ENCODE data around the gene GABRR2. TPM values are rescaled to one million over a fixed set of nuclear protein-coding genes. Genes with fewer than 3 reads are reported as not detected.
"Not testable (repeated sequence)": the region's sequence is repeated elsewhere in the genome, so short reads cannot be mapped to it uniquely, and the experiment has no call there.

The GABRR2 gene
- total RNA-seq, 1 donor from 2014 or later = 1.8 TPM

- peaks cover 20% of the 10 kb centered on the region for H3K36me3 Mint-ChIP-seq (ENCODE audit: low read depth)
- no peak overlapping the region for H3K4me3 Mint-ChIP-seq
- no peaks in the 10 kb centered on the region for H3K9me3 Mint-ChIP-seq
- no peaks in the 10 kb centered on the region for H3K4me1 Mint-ChIP-seq
- H3K27me3 Mint-ChIP-seq = no peaks in the 10 kb centered on the region
- intact Hi-C loops (cut with micrococcal nuclease) = no loop called here
- no peak overlapping the region for H3K27ac Mint-ChIP-seq
- ChIA-PET POLR2A (interaction anchor here (0.6 kb wide), 1 partner anchor 41 kb away, joined by 4 read pairs; the partner anchor contains the start of gene UBE2J1), CTCF (interaction anchor here (0.6 kb wide), 1 partner anchor 297 kb away, joined by 3 read pairs; no protein-coding TSS in a partner anchor)
- TF ChIP-seq CTCF (IDR thresholded peaks at IDR 0.05) = no peak
- no peak for DNase-seq
- ATAC-seq (ENCODE audit: low read depth) = no peak
Measured at GRCh38 chr6:89311530-89311852, 3.6 kb downstream of the GABRR2 start.

GRCh38 chr6:89310929-89311328 is 4.2 kb downstream of the GABRR2 start:
- ChIA-PET CTCF (no interaction called here), POLR2A (no interaction called here)
- Mint-ChIP-seq H3K4me1 (no peaks in the 10 kb centered on the region), H3K36me3 (ENCODE audit: low read depth) (peaks cover 17% of the 10 kb centered on the region), H3K4me3 (no peak overlapping the region), H3K27me3 (no peaks in the 10 kb centered on the region), H3K27ac (no peak overlapping the region), H3K9me3 (no peaks in the 10 kb centered on the region)
- ATAC-seq (ENCODE audit: low read depth) (no peak), DNase-seq (no peak)
- intact Hi-C loops (cut with micrococcal nuclease) = no loop called here
- no peak for TF ChIP-seq CTCF (IDR thresholded peaks at IDR 0.05)

- Mint-ChIP-seq H3K27ac (no peak overlapping the region), H3K36me3 (ENCODE audit: low read depth) (no peaks in the 10 kb centered on the region), H3K4me1 (no peaks in the 10 kb centered on the region), H3K9me3 (no peaks in the 10 kb centered on the region), H3K4me3 (no peak overlapping the region), H3K27me3 (no peaks in the 10 kb centered on the region)
- ATAC-seq (ENCODE audit: low read depth) = no peak
- TF ChIP-seq CTCF (IDR thresholded peaks at IDR 0.05) = no peak
- no peak for DNase-seq
- intact Hi-C loops (cut with micrococcal nuclease) = no loop called here
- POLR2A ChIA-PET = no interaction called here
- CTCF ChIA-PET = no interaction called here
Measured at GRCh38 chr6:89308525-89309395, 6.3 kb downstream of the GABRR2 start.

- H3K4me3 Mint-ChIP-seq; H3K27ac Mint-ChIP-seq; ATAC-seq (ENCODE audit: low read depth); H3K36me3 Mint-ChIP-seq (ENCODE audit: low read depth); POLR2A ChIA-PET; intact Hi-C loops (cut with micrococcal nuclease); H3K27me3 Mint-ChIP-seq; H3K4me1 Mint-ChIP-seq; H3K9me3 Mint-ChIP-seq; DNase-seq; CTCF ChIA-PET: not testable (repeated sequence)
Measured at GRCh38 chr6:89304517-89304916, 10.6 kb downstream of the GABRR2 start.

- CTCF ChIA-PET = no interaction called here
- no peaks in the 10 kb centered on the region for H3K9me3 Mint-ChIP-seq
- no peak for DNase-seq
- no peaks in the 10 kb centered on the region for H3K27me3 Mint-ChIP-seq
- POLR2A ChIA-PET = interaction anchor here (0.6 kb wide), 2 partner anchors 32 to 292 kb away, joined by 3 read pairs; no protein-coding TSS in a partner anchor
- no peak overlapping the region for H3K4me3 Mint-ChIP-seq
- TF ChIP-seq CTCF (IDR thresholded peaks at IDR 0.05) = no peak
- no peak for ATAC-seq (ENCODE audit: low read depth)
- no peak overlapping the region for H3K27ac Mint-ChIP-seq
- no peaks in the 10 kb centered on the region for H3K36me3 Mint-ChIP-seq (ENCODE audit: low read depth)
- peaks cover 10% of the 10 kb centered on the region for H3K4me1 Mint-ChIP-seq
- intact Hi-C loops (cut with micrococcal nuclease) = no loop called here
Measured at GRCh38 chr6:89302936-89303335, 12.2 kb downstream of the GABRR2 start.
